ENCODE data around the gene SLC19A1. TPM values are rescaled to one million over a fixed set of nuclear protein-coding genes. Genes with fewer than 3 reads are reported as not detected.
A peak's percentile ranks its signal among the peaks of the same experiment; 100 is the strongest.

Gene SLC19A1
- total RNA-seq, 4 donors from 2014 or later = 7.0 to 9.8 (median 7.9) TPM

DNA sequence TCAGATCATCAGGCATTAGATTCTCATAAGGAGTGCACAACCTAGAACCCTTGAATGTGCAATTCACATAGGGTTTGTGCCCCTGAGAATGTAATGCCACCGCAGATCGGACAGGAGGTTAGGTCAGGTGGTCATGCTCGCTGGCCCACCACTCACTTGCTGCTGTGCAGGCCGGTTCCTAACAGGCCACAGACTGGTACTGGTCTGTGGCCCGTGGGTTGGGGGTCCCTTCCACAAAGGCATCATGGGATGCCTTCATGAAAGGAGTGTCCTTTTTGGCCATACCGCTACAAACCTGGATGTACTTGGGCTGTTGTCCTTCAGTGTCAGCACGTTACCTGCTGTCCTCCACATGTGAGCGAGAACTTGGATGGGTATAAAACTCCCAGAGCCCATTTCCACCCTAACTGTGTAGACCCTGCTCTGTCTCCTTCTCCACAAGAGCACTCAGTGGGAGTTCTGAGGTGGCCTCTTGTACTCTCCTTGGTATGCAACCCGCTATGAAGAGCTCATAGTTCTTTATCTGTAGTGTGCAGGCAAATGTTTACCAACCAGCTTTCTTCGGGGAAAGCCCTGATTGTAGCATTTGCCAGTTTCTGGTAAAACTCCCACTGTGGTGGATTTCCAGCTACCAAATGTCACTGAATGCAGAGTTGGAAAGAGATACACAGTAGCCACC, 41.7 kb upstream of the SLC19A1 start:
- TF ChIP-seq EP300 (IDR thresholded peaks at IDR 0.05) = no peak
- TF ChIP-seq, protein P1, sequence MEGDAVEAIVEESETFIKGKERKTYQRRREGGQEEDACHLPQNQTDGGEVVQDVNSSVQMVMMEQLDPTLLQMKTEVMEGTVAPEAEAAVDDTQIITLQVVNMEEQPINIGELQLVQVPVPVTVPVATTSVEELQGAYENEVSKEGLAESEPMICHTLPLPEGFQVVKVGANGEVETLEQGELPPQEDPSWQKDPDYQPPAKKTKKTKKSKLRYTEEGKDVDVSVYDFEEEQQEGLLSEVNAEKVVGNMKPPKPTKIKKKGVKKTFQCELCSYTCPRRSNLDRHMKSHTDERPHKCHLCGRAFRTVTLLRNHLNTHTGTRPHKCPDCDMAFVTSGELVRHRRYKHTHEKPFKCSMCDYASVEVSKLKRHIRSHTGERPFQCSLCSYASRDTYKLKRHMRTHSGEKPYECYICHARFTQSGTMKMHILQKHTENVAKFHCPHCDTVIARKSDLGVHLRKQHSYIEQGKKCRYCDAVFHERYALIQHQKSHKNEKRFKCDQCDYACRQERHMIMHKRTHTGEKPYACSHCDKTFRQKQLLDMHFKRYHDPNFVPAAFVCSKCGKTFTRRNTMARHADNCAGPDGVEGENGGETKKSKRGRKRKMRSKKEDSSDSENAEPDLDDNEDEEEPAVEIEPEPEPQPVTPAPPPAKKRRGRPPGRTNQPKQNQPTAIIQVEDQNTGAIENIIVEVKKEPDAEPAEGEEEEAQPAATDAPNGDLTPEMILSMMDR (IDR thresholded peaks at IDR 0.05) = no peak
- H3K27ac ChIP-seq = no peak overlapping the region
- no peaks in the 10 kb centered on the region for H3K36me3 ChIP-seq
- peaks cover 47% of the 10 kb centered on the region for H3K27me3 ChIP-seq
- 83% methylated on average over 6 of the region's 10 CpGs for WGBS
- no peaks in the 10 kb centered on the region for H3K4me1 ChIP-seq
- H3K9me3 ChIP-seq = peaks cover 11% of the 10 kb centered on the region
- H3K4me3 ChIP-seq = no peak overlapping the region
- peak; percentile 32 to 57 for DNase-seq (ENCODE audit: low spot score in 2 of 2)

DNA sequence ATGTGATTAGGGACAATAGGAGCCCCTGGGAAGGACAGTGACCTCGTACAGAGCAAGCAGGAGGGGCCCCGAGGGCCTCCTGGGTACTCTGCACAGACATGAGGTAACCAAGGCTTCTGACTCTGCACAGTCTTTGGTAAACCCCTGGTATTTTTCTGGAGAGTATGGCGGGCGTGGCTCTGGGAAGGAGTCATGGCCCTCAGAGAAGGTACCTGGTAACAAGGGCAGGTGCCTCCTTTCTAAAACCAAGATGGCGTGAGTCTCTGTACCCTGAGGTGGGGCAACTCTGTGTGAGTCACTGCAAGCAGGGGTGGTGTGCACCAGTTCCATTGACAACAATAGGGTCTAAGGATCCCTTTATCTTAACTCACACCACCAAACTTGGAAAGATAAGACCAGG, 39.9 kb upstream of the SLC19A1 start:
- Histone ChIP-seq H3K4me1 (no peaks in the 10 kb centered on the region), H3K4me3 (no peak overlapping the region), H3K36me3 (no peaks in the 10 kb centered on the region), H3K27me3 (peaks cover 41% of the 10 kb centered on the region), H3K9me3 (peaks cover 11% of the 10 kb centered on the region), H3K27ac (no peak overlapping the region)
- peak; percentile 24 to 55 for DNase-seq (ENCODE audit: low spot score in 2 of 2)
- TF ChIP-seq EP300 (IDR thresholded peaks at IDR 0.05) (no peak), POLR2AphosphoS5 (IDR thresholded peaks at IDR 0.05) (no peak), POLR2A (IDR thresholded peaks at IDR 0.05) (no peak)
- TF ChIP-seq, protein P1 (IDR thresholded peaks at IDR 0.05) = no peak
- WGBS = 79% methylated on average over 5 of the region's 5 CpGs

DNA sequence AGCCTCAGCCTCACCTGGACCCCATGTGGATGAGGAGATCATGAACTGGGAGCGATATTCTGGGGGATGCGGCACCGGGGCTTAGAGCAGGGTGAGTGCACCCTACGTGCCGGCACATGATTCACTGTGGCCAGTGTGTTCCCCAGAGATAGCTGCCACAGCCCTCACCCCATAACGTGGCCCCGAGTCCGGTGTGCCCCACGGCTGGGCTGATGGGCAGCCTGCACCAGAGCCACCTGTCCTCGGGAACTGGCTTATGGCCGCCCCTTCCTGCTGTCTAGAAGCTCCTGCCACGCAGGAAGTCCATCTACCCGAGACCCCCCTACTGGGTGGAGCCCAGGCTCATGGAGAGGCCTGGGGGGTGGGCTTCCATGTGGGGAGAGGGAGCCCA, 39.1 kb upstream of the SLC19A1 start:
- H3K4me1 ChIP-seq = no peaks in the 10 kb centered on the region
- peaks cover 44% of the 10 kb centered on the region for H3K27me3 ChIP-seq
- DNase-seq (ENCODE audit: low spot score in 2 of 2) = peak; percentile 34 to 71
- H3K27ac ChIP-seq = no peak overlapping the region
- H3K36me3 ChIP-seq = no peaks in the 10 kb centered on the region
- TF ChIP-seq, protein P1 (IDR thresholded peaks at IDR 0.05) = no peak
- TF ChIP-seq POLR2A (IDR thresholded peaks at IDR 0.05) (no peak), EP300 (IDR thresholded peaks at IDR 0.05) (no peak), POLR2AphosphoS5 (IDR thresholded peaks at IDR 0.05) (no peak)
- no CpG with 5 or more reads among the region's 13 CpGs for WGBS
- no peak overlapping the region for H3K4me3 ChIP-seq
- H3K9me3 ChIP-seq = peaks cover 7% of the 10 kb centered on the region

DNA sequence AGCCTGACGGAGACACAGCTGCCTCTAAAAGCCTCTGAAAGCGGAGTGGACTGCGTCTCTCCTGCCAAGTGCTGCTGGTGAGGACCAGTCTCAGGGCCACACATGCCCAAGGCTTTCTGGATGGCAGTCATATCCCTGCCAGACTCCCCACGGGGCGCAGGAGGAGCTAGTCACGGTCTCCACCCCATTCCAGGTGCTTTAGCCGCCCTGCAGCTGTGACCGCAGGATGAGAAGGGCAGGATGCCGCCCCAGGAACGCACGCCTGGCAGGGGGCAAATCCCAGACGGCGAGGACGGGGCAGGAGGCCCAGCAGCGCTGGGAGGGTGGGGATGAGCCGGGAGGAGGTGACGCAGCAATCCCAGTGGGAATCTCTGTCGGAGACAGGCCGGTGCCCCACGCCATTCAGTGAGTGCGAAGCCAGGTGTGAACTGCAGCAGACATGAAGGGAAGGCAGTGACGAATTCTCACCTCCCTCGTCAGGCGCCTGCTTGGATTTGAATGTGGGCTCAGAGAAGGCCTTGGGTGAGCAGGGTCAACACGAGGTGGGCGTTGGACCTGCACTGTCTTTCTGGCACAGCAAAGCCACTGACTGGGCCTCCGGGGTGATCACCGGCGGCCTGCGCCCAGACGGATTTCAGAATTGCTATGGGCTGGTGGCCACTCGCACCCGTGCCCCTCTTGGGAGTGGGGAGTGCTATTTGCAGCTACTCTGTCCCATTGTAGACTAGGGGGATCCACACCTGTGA, 38.5 kb upstream of the SLC19A1 start:
- Histone ChIP-seq H3K4me1 (no peaks in the 10 kb centered on the region), H3K27ac (no peak overlapping the region), H3K27me3 (peaks cover 44% of the 10 kb centered on the region), H3K36me3 (no peaks in the 10 kb centered on the region), H3K9me3 (peaks cover under 1% of the 10 kb centered on the region), H3K4me3 (no peak overlapping the region)
- TF ChIP-seq, protein P1 (IDR thresholded peaks at IDR 0.05) = no peak
- TF ChIP-seq EP300 (IDR thresholded peaks at IDR 0.05) (no peak), POLR2A (IDR thresholded peaks at IDR 0.05) (no peak), POLR2AphosphoS5 (IDR thresholded peaks at IDR 0.05) (no peak)
- peak; percentile 40 to 66 for DNase-seq (ENCODE audit: low spot score in 2 of 2)
- WGBS = 87% methylated on average over 4 of the region's 33 CpGs

DNA sequence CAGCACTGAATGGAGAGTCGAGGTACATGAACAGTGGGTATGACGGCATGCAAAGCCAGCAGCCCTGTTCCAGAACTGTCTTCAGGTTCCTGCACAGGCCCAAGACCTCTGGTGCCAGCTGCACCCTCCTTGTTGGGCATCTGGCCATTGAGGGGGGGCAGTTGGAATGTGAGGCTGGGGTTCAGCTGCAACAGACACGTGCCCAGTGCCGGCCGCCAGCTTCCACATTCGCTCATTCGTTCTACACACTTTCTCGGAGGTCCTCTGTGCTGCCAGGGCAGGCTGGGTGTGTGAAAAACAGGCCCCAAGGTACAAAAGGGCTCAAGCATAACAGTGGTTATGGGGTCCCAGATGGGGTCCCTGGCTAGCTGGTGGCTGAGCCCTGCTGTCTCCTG, 37.9 kb upstream of the SLC19A1 start:
- peak in 1 of 2 donors; percentile 68 for DNase-seq (ENCODE audit: low spot score in 2 of 2)
- Histone ChIP-seq H3K27ac (no peak overlapping the region), H3K9me3 (no peaks in the 10 kb centered on the region), H3K27me3 (peaks cover 44% of the 10 kb centered on the region), H3K4me3 (no peak overlapping the region), H3K36me3 (no peaks in the 10 kb centered on the region), H3K4me1 (no peaks in the 10 kb centered on the region)
- TF ChIP-seq, protein P1 (IDR thresholded peaks at IDR 0.05) = no peak
- TF ChIP-seq POLR2AphosphoS5 (IDR thresholded peaks at IDR 0.05) = no peak
- no peak for TF ChIP-seq EP300 (IDR thresholded peaks at IDR 0.05)
- no peak for TF ChIP-seq POLR2A (IDR thresholded peaks at IDR 0.05)
- 100% methylated on average over 3 of the region's 8 CpGs for WGBS
